ENCODE measurements around the gene C12orf57.

DNA sequence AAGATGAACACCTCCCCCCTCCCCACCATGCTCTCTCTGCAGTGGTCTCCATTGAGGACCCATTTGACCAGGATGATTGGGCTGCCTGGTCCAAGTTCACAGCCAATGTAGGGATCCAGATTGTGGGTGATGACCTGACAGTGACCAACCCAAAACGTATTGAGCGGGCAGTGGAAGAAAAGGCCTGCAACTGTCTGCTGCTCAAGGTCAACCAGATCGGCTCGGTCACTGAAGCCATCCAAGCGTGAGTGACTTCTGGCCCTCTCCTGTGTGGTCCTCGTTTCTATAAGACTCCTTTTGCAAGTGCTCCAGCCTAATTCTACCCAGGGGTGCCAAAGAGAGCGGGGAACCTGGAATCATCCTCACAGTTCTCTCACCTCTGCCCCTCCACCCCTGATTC lies 22.3 kb upstream of the C12orf57 start:
- TF ChIP-seq, protein P1, sequence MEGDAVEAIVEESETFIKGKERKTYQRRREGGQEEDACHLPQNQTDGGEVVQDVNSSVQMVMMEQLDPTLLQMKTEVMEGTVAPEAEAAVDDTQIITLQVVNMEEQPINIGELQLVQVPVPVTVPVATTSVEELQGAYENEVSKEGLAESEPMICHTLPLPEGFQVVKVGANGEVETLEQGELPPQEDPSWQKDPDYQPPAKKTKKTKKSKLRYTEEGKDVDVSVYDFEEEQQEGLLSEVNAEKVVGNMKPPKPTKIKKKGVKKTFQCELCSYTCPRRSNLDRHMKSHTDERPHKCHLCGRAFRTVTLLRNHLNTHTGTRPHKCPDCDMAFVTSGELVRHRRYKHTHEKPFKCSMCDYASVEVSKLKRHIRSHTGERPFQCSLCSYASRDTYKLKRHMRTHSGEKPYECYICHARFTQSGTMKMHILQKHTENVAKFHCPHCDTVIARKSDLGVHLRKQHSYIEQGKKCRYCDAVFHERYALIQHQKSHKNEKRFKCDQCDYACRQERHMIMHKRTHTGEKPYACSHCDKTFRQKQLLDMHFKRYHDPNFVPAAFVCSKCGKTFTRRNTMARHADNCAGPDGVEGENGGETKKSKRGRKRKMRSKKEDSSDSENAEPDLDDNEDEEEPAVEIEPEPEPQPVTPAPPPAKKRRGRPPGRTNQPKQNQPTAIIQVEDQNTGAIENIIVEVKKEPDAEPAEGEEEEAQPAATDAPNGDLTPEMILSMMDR (conservative IDR thresholded peaks at IDR 0.05 in 1 of 2, IDR thresholded peaks at IDR 0.05 in 1 of 2; ENCODE audit: extremely low read depth in 1 of 2, insufficient read depth in 1 of 2, low read depth in 1 of 2, low read length in 2 of 2), result no peak
- no peak for TF ChIP-seq EZH2 (IDR thresholded peaks at IDR 0.05; ENCODE audit: borderline replicate concordance, low read length)

All from mammary epithelial cell (primary cell).